ENCODE measurements around the gene SLC39A11.

SLC39A11 gene

DNA sequence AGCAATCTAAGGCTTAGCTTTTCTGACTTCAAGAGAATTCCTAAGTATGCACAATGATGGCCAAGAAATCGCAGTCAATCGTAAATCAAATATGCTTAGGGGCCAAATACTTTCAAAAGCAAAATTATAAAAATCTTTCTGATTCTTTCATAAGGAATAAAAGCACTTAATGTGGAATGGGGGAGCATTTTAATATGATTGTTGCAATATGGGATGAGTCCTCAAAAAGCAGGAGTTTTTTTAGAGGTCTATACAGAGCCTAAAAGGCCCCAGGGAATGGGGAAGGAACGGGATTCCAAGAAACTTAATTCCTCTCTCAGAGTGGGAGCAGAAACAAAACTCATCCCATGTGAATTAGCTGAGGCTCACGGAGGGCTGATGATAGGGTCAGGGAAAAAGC is 14.7 kb upstream of the SLC39A11 start:
- Histone ChIP-seq H4K20me1 (ENCODE audit: insufficient read depth) (no peaks in the 10 kb centered on the region), H3K27ac (no peak overlapping the region), H3K9ac (no peak overlapping the region), H2AFZ (ENCODE audit: low read depth) (no peak overlapping the region), H3K4me3 (IDR thresholded peaks at IDR 0.05; ENCODE audit: insufficient read depth, low read depth, low read length) (no peak overlapping the region), H3K4me1 (ENCODE audit: low read depth, poor library complexity, severe bottlenecking) (no peaks in the 10 kb centered on the region), H3K27me3 (ENCODE audit: insufficient read depth, low read depth) (no peaks in the 10 kb centered on the region), H3K4me2 (no peak overlapping the region), H3K79me2 (ENCODE audit: insufficient read depth, low read depth) (no peaks in the 10 kb centered on the region), H3K36me3 (ENCODE audit: insufficient read depth) (no peaks in the 10 kb centered on the region)
- TF ChIP-seq, protein P1, sequence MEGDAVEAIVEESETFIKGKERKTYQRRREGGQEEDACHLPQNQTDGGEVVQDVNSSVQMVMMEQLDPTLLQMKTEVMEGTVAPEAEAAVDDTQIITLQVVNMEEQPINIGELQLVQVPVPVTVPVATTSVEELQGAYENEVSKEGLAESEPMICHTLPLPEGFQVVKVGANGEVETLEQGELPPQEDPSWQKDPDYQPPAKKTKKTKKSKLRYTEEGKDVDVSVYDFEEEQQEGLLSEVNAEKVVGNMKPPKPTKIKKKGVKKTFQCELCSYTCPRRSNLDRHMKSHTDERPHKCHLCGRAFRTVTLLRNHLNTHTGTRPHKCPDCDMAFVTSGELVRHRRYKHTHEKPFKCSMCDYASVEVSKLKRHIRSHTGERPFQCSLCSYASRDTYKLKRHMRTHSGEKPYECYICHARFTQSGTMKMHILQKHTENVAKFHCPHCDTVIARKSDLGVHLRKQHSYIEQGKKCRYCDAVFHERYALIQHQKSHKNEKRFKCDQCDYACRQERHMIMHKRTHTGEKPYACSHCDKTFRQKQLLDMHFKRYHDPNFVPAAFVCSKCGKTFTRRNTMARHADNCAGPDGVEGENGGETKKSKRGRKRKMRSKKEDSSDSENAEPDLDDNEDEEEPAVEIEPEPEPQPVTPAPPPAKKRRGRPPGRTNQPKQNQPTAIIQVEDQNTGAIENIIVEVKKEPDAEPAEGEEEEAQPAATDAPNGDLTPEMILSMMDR (conservative IDR thresholded peaks at IDR 0.05; ENCODE audit: low read depth, low read length), result no peak

DNA sequence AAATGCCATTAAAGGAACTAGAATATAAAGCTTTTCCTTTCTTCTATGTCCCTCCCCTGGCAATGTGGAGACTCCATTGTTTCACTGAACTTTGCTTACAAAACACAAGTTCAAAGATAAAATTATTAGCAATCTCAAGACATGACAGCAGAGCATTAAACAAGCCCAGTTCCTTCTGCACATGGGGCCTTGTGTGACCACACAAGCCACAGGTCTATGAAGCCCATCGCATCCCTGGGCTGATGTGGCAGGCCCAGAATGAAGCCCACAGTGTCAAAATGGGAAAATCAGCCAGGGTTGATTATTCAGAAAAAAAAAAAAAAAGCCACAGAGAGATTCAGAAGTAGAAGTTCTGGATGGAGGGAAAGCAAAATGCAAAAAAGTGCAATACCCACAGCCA is 12.9 kb upstream of the SLC39A11 start:
- no peaks in the 10 kb centered on the region for H3K4me1 ChIP-seq (ENCODE audit: low read depth, poor library complexity, severe bottlenecking)
- H3K4me2 ChIP-seq, result no peak overlapping the region
- H2AFZ ChIP-seq (ENCODE audit: low read depth), result no peak overlapping the region
- TF ChIP-seq, protein P1 (conservative IDR thresholded peaks at IDR 0.05; ENCODE audit: low read depth, low read length), result no peak
- H3K79me2 ChIP-seq (ENCODE audit: insufficient read depth, low read depth), result no peaks in the 10 kb centered on the region
- no peaks in the 10 kb centered on the region for H3K36me3 ChIP-seq (ENCODE audit: insufficient read depth)
- H3K27me3 ChIP-seq (ENCODE audit: insufficient read depth, low read depth), result no peaks in the 10 kb centered on the region
- H3K9ac ChIP-seq, result no peak overlapping the region
- no peaks in the 10 kb centered on the region for H4K20me1 ChIP-seq (ENCODE audit: insufficient read depth)
- no peak overlapping the region for H3K4me3 ChIP-seq (IDR thresholded peaks at IDR 0.05; ENCODE audit: insufficient read depth, low read depth, low read length)
- no peak overlapping the region for H3K27ac ChIP-seq

DNA sequence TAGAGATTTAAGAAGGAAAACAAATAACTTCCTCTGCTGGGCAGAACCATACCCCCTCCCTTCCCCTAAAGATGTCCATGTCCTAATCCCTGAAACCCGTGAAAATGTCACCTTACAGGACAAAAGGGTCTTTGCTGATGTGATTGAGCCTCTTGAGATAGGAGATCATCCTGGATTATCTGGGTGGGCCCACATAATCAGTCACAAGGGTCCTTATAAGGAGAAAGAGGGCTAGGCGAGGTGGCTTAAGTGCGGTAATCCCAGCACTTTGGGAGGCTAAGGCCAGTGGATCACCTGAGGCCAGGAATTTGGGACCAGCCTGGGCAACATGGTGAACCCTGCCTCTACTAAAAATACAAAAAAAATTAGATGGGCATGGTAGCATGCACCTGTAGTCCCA is 12.0 kb upstream of the SLC39A11 start:
- Histone ChIP-seq H3K9ac (no peak overlapping the region), H3K4me3 (IDR thresholded peaks at IDR 0.05; ENCODE audit: insufficient read depth, low read depth, low read length) (no peak overlapping the region), H4K20me1 (ENCODE audit: insufficient read depth) (no peaks in the 10 kb centered on the region), H3K4me2 (no peak overlapping the region), H3K4me1 (ENCODE audit: low read depth, poor library complexity, severe bottlenecking) (no peaks in the 10 kb centered on the region), H3K27me3 (ENCODE audit: insufficient read depth, low read depth) (no peaks in the 10 kb centered on the region), H3K79me2 (ENCODE audit: insufficient read depth, low read depth) (no peaks in the 10 kb centered on the region), H3K27ac (no peak overlapping the region), H2AFZ (ENCODE audit: low read depth) (no peak overlapping the region), H3K36me3 (ENCODE audit: insufficient read depth) (no peaks in the 10 kb centered on the region)
- TF ChIP-seq, protein P1 (conservative IDR thresholded peaks at IDR 0.05; ENCODE audit: low read depth, low read length), result no peak

- no peak overlapping the region for H2AFZ ChIP-seq (ENCODE audit: low read depth)
- TF ChIP-seq, protein P1 (conservative IDR thresholded peaks at IDR 0.05; ENCODE audit: low read depth, low read length), result no peak
Measured at GRCh38 chr17:73103641-73104335, 11.3 kb upstream of the SLC39A11 start.

More at GRCh38 chr17:73103641-73104335, 11.3 kb upstream of the SLC39A11 start:
- Histone ChIP-seq H3K4me3 (IDR thresholded peaks at IDR 0.05; ENCODE audit: insufficient read depth, low read depth, low read length) (no peak overlapping the region), H3K27me3 (ENCODE audit: insufficient read depth, low read depth) (no peaks in the 10 kb centered on the region), H3K36me3 (ENCODE audit: insufficient read depth) (no peaks in the 10 kb centered on the region), H3K4me2 (no peak overlapping the region), H3K79me2 (ENCODE audit: insufficient read depth, low read depth) (no peaks in the 10 kb centered on the region), H3K4me1 (ENCODE audit: low read depth, poor library complexity, severe bottlenecking) (no peaks in the 10 kb centered on the region), H4K20me1 (ENCODE audit: insufficient read depth) (no peaks in the 10 kb centered on the region), H3K27ac (no peak overlapping the region), H3K9ac (no peak overlapping the region)
